NT2/D1 (cell line): ENCODE measurements around the gene EPS15.

Experiments used
- SUZ12 ChIP-seq: IDR thresholded peaks from 2 replicates; pipeline ENCODE4 v1.6.1; 2011; ENCODE audit not compliant: insufficient read length, insufficient read depth; ENCODE audit errors: extremely low read depth
- ZNF274 ChIP-seq: IDR thresholded peaks from 2 replicates; pipeline ENCODE4 v1.6.1; 2011; ENCODE audit warnings: mild to moderate bottlenecking, low read depth, low read length

- TF ChIP-seq SUZ12 (no peak), ZNF274 (no peak)
Observed at GRCh38 chr1:51543858-51544257, 24.8 kb upstream of the EPS15 start.
